ENCODE measurements around the gene BCR.

Gene BCR

GRCh38 chr22:23239429-23239828 lies 59.1 kb downstream of the BCR start:
- Histone ChIP-seq H3K27ac (no peak overlapping the region), H3K79me2 (ENCODE audit: insufficient read depth, low read depth) (peaks cover 91% of the 10 kb centered on the region), H2AFZ (ENCODE audit: low read depth) (no peak overlapping the region), H3K4me2 (no peak overlapping the region), H3K4me3 (IDR thresholded peaks at IDR 0.05; ENCODE audit: insufficient read depth, low read depth, low read length) (no peak overlapping the region), H3K36me3 (ENCODE audit: insufficient read depth) (no peaks in the 10 kb centered on the region), H3K4me1 (ENCODE audit: low read depth, poor library complexity, severe bottlenecking) (peaks cover 75% of the 10 kb centered on the region), H3K27me3 (ENCODE audit: insufficient read depth, low read depth) (no peaks in the 10 kb centered on the region), H3K9ac (no peak overlapping the region), H4K20me1 (ENCODE audit: insufficient read depth) (peaks cover 52% of the 10 kb centered on the region)
- TF ChIP-seq CTCF (conservative IDR thresholded peaks at IDR 0.05; ENCODE audit: low read depth, low read length): no peak

- H3K27ac ChIP-seq: no peak overlapping the region
- no peak overlapping the region for H2AFZ ChIP-seq (ENCODE audit: low read depth)
- no peaks in the 10 kb centered on the region for H3K27me3 ChIP-seq (ENCODE audit: insufficient read depth, low read depth)
- H4K20me1 ChIP-seq (ENCODE audit: insufficient read depth): peaks cover 54% of the 10 kb centered on the region
- H3K79me2 ChIP-seq (ENCODE audit: insufficient read depth, low read depth): peaks cover 96% of the 10 kb centered on the region
- no peak overlapping the region for H3K4me2 ChIP-seq
- no peak for TF ChIP-seq CTCF (conservative IDR thresholded peaks at IDR 0.05; ENCODE audit: low read depth, low read length)
- no peak overlapping the region for H3K4me3 ChIP-seq (IDR thresholded peaks at IDR 0.05; ENCODE audit: insufficient read depth, low read depth, low read length)
- H3K9ac ChIP-seq: no peak overlapping the region
- H3K4me1 ChIP-seq (ENCODE audit: low read depth, poor library complexity, severe bottlenecking): peaks cover 75% of the 10 kb centered on the region
- H3K36me3 ChIP-seq (ENCODE audit: insufficient read depth): no peaks in the 10 kb centered on the region
Measured at GRCh38 chr22:23240639-23241389, 60.5 kb downstream of the BCR start.

GRCh38 chr22:23241562-23242472 lies 61.5 kb downstream of the BCR start:
- Histone ChIP-seq H3K9ac (no peak overlapping the region), H3K4me3 (IDR thresholded peaks at IDR 0.05; ENCODE audit: insufficient read depth, low read depth, low read length) (no peak overlapping the region), H3K27ac (no peak overlapping the region), H3K4me2 (peak overlapping the region; percentile 25; the same call in 1 of the 2 replicates), H4K20me1 (ENCODE audit: insufficient read depth) (peaks cover 44% of the 10 kb centered on the region), H3K79me2 (ENCODE audit: insufficient read depth, low read depth) (peaks cover 97% of the 10 kb centered on the region), H3K36me3 (ENCODE audit: insufficient read depth) (no peaks in the 10 kb centered on the region), H3K27me3 (ENCODE audit: insufficient read depth, low read depth) (no peaks in the 10 kb centered on the region), H2AFZ (ENCODE audit: low read depth) (no peak overlapping the region), H3K4me1 (ENCODE audit: low read depth, poor library complexity, severe bottlenecking) (peaks cover 74% of the 10 kb centered on the region)
- no peak for TF ChIP-seq CTCF (conservative IDR thresholded peaks at IDR 0.05; ENCODE audit: low read depth, low read length)

GRCh38 chr22:23242473-23243001 lies 62.2 kb downstream of the BCR start:
- Histone ChIP-seq H3K36me3 (ENCODE audit: insufficient read depth) (no peaks in the 10 kb centered on the region), H3K9ac (no peak overlapping the region), H3K79me2 (ENCODE audit: insufficient read depth, low read depth) (peaks cover 99% of the 10 kb centered on the region), H3K27ac (no peak overlapping the region), H3K4me1 (ENCODE audit: low read depth, poor library complexity, severe bottlenecking) (peaks cover 74% of the 10 kb centered on the region), H3K4me3 (IDR thresholded peaks at IDR 0.05; ENCODE audit: insufficient read depth, low read depth, low read length) (no peak overlapping the region), H2AFZ (ENCODE audit: low read depth) (no peak overlapping the region), H3K4me2 (peak overlapping the region; percentile 2; the same call in 1 of the 2 replicates), H3K27me3 (ENCODE audit: insufficient read depth, low read depth) (no peaks in the 10 kb centered on the region), H4K20me1 (ENCODE audit: insufficient read depth) (peaks cover 42% of the 10 kb centered on the region)
- no peak for TF ChIP-seq CTCF (conservative IDR thresholded peaks at IDR 0.05; ENCODE audit: low read depth, low read length)
